GM23248 (cell line): Measurements from ENCODE around the gene ZNF304.

Experiments
- EZH2 ChIP-seq: fragments of 200-600 bp; sonication (generic); IDR thresholded peaks from 2 replicates; pipeline ENCODE4 v1.6.1; 2018; ENCODE audit warnings: antibody characterized with exemption, mild to moderate bottlenecking; ENCODE audit not compliant: insufficient read depth, poor library complexity, severe bottlenecking
- EZH2phosphoT487 ChIP-seq: fragments of 200-600 bp; sonication (generic); IDR thresholded peaks from 2 replicates; pipeline ENCODE4 v1.6.1; 2018; ENCODE audit warnings: antibody characterized with exemption, moderate library complexity, mild to moderate bottlenecking, low read depth; ENCODE audit not compliant: insufficient read depth

DNA sequence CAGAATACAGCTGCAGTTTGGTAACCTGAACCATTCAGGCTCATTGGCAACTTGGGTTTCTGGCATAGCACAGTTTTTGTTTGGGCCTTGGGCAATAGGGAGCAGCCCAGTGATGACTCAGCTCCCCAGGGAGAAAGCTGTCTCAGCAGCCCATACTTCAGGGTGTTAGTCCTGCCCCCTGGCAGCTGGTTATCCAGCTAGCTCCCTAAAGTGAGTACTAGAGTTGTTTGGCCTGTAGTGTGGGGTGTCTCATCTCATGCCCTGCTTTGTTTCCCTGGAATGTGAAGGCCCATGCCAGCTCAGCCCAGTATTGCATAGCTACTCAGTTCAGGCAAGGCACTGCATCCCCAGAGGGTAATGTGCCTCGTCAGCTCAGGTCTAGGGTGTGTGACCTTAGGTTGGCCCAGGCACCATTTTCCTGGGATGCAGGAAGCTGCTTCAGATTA lies 49.0 kb upstream of the ZNF304 start:
- no peak for TF ChIP-seq EZH2
- TF ChIP-seq EZH2phosphoT487 = no peak
